ENCODE measurements around the gene OR1G1. TPM values are rescaled to one million over a fixed set of nuclear protein-coding genes. Genes with fewer than 3 reads are reported as not detected.
"Not testable (repeated sequence)": the region's sequence is repeated elsewhere in the genome, so short reads cannot be mapped to it uniquely, and the experiment has no call there.

Gene OR1G1
- not detected in 2 replicates for total RNA-seq

DNA sequence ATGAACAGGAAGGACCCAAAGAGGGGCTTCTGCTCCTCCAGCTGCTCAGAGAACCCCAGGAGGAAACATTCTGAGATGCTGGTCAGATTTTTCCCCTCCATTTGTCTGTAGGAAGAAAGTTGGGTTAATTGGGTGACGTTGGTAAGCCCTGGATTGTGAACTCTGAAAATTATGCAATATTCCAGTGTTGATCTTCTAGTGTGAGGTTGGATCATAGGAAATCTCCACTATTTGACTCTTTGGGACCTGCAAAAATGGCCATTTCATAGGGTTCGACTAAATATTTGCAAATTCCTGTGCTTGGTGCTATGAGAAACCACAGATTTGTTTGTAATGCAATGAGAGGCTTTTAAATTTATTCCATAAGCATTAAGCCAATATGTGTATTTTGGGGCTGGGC is at the start of gene OR1G1:
Gene OR1G1 (minus strand): TSS at position 101 of the 400 bp plus-strand sequence. CDS start 0 bp downstream, at position 101.
- Histone ChIP-seq H3K9me3 (ENCODE audit: low read depth, low read length) (no peaks in the 10 kb centered on the region), H3K4me3 (ENCODE audit: insufficient read depth, low read length) (no peak within 1 kb of the TSS), H2AFZ (ENCODE audit: low read length) (no peak within 1 kb of the TSS), H3K4me2 (ENCODE audit: insufficient read depth, low read length) (no peak within 1 kb of the TSS), H3K27ac (ENCODE audit: low read depth, low read length) (no peak within 1 kb of the TSS), H3K36me3 (ENCODE audit: insufficient read depth, low read length) (no peaks in the 10 kb centered on the region), H4K20me1 (ENCODE audit: insufficient read depth, low read length) (no peaks in the 10 kb centered on the region), H3K27me3 (ENCODE audit: insufficient read depth, low read length) (no peaks in the 10 kb centered on the region), H3K79me2 (ENCODE audit: insufficient read depth, low read length) (no peaks in the 10 kb centered on the region), H3K4me1 (ENCODE audit: insufficient read depth, low read length) (no peaks in the 10 kb centered on the region)
- no peak for DNase-seq (ENCODE audit: insufficient read length, low spot score, missing footprints)
- TF ChIP-seq, protein P1, sequence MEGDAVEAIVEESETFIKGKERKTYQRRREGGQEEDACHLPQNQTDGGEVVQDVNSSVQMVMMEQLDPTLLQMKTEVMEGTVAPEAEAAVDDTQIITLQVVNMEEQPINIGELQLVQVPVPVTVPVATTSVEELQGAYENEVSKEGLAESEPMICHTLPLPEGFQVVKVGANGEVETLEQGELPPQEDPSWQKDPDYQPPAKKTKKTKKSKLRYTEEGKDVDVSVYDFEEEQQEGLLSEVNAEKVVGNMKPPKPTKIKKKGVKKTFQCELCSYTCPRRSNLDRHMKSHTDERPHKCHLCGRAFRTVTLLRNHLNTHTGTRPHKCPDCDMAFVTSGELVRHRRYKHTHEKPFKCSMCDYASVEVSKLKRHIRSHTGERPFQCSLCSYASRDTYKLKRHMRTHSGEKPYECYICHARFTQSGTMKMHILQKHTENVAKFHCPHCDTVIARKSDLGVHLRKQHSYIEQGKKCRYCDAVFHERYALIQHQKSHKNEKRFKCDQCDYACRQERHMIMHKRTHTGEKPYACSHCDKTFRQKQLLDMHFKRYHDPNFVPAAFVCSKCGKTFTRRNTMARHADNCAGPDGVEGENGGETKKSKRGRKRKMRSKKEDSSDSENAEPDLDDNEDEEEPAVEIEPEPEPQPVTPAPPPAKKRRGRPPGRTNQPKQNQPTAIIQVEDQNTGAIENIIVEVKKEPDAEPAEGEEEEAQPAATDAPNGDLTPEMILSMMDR (IDR thresholded peaks at IDR 0.05; ENCODE audit: extremely low read depth, low read depth, low read length), result no peak

DNA sequence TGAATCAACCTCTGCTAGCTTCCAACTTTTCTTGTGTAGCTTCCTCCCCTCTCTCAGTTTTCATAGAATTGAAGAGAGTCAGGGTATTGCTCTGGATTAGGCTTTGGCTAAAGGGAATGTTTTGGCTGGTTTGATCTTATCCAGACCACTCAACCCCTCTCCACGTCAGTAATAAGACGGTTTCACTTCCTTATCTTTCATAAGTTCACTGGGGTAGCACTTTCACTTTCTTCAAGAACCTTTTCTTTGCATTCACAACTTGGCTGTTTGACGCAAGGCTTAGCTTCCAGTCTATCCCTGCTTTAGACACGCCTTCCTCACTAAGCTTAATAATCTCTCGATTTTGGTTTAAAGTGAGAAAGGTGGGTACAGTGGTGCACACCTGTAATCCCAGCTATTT is 40.2 kb upstream of the OR1G1 start:
- Histone ChIP-seq H3K4me1 (ENCODE audit: insufficient read depth, low read length) (no peaks in the 10 kb centered on the region), H3K4me2 (ENCODE audit: insufficient read depth, low read length) (no peak overlapping the region), H3K4me3 (ENCODE audit: insufficient read depth, low read length) (no peak overlapping the region), H3K79me2 (ENCODE audit: insufficient read depth, low read length) (no peaks in the 10 kb centered on the region), H2AFZ (ENCODE audit: low read length) (no peak overlapping the region), H4K20me1 (ENCODE audit: insufficient read depth, low read length) (no peaks in the 10 kb centered on the region), H3K27me3 (ENCODE audit: insufficient read depth, low read length) (no peaks in the 10 kb centered on the region), H3K27ac (ENCODE audit: low read depth, low read length) (no peak overlapping the region), H3K36me3 (ENCODE audit: insufficient read depth, low read length) (no peaks in the 10 kb centered on the region), H3K9me3 (ENCODE audit: low read depth, low read length) (no peaks in the 10 kb centered on the region)
- TF ChIP-seq, protein P1 (IDR thresholded peaks at IDR 0.05; ENCODE audit: extremely low read depth, low read depth, low read length), result no peak
- DNase-seq (ENCODE audit: insufficient read length, low spot score, missing footprints), result no peak

DNA sequence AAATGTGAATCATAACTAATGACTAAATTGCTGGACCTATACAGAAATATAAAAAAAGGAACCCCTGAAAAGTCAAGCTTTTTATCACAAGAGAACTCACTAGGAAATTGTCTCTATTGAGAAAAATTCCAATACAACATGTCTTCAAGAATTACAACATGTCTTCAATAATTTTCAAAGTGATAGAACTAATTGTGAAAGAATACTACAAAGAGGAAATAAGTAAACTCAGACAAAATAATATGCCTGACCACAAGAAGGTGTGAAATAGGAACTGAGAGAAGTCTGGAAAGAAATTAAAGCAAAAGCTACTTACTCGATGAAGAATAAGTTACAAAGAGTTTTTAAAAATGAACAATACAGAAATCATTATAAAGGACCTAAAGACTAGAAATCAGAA is 29.9 kb upstream of the OR1G1 start:
- H3K27me3 ChIP-seq (ENCODE audit: insufficient read depth, low read length), result no peaks in the 10 kb centered on the region
- H3K4me2 ChIP-seq (ENCODE audit: insufficient read depth, low read length), result no peak overlapping the region
- DNase-seq (ENCODE audit: insufficient read length, low spot score, missing footprints), result no peak
- TF ChIP-seq, protein P1 (IDR thresholded peaks at IDR 0.05; ENCODE audit: extremely low read depth, low read depth, low read length), result no peak
- H3K9me3 ChIP-seq (ENCODE audit: low read depth, low read length), result no peaks in the 10 kb centered on the region
- H3K4me1 ChIP-seq (ENCODE audit: insufficient read depth, low read length), result no peaks in the 10 kb centered on the region
- H3K4me3 ChIP-seq (ENCODE audit: insufficient read depth, low read length), result no peak overlapping the region
- no peaks in the 10 kb centered on the region for H3K79me2 ChIP-seq (ENCODE audit: insufficient read depth, low read length)
- no peaks in the 10 kb centered on the region for H4K20me1 ChIP-seq (ENCODE audit: insufficient read depth, low read length)
- no peak overlapping the region for H2AFZ ChIP-seq (ENCODE audit: low read length)
- no peaks in the 10 kb centered on the region for H3K36me3 ChIP-seq (ENCODE audit: insufficient read depth, low read length)
- no peak overlapping the region for H3K27ac ChIP-seq (ENCODE audit: low read depth, low read length)

DNA sequence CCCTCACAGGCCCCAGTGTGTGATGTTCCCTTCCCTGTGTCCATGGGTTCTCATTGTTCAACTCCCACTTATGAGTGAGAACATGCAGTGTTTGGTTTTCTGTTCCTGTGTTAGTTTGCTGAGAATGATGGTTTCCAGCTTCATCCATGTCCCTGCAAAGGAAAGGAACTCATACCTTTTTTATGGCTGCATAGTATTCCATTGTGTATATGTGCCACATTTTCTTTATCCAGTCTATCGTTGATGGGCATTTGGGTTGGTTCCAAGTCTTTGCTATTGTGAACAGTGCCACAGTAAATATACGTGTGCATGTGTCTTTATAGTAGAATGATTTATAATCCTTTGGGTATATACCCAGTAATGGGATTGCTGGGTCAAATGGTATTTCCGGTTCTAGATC is 10.1 kb upstream of the OR1G1 start:
- not testable (repeated sequence) for DNase-seq (ENCODE audit: insufficient read length, low spot score, missing footprints); H4K20me1 ChIP-seq (ENCODE audit: insufficient read depth, low read length); H3K9me3 ChIP-seq (ENCODE audit: low read depth, low read length); H3K79me2 ChIP-seq (ENCODE audit: insufficient read depth, low read length); H3K4me2 ChIP-seq (ENCODE audit: insufficient read depth, low read length); H3K4me3 ChIP-seq (ENCODE audit: insufficient read depth, low read length); H3K27ac ChIP-seq (ENCODE audit: low read depth, low read length); H3K27me3 ChIP-seq (ENCODE audit: insufficient read depth, low read length); H3K36me3 ChIP-seq (ENCODE audit: insufficient read depth, low read length); H2AFZ ChIP-seq (ENCODE audit: low read length); H3K4me1 ChIP-seq (ENCODE audit: insufficient read depth, low read length)
